CMK (cell line): Measurements from ENCODE around the gene NPPB.

Experiments used
- DNase-seq: peaks from one replicate; pipeline ENCODE4 v3.0.0-alpha.2; 2010; ENCODE audit warnings: low read depth

Gene NPPB

GRCh38 chr1:11833497-11833896, 25.2 kb downstream of the NPPB start:
- no peak for DNase-seq

- DNase-seq = no peak
These were observed 26.6 kb downstream of the NPPB start for GRCh38 chr1:11831945-11832725.

DNA sequence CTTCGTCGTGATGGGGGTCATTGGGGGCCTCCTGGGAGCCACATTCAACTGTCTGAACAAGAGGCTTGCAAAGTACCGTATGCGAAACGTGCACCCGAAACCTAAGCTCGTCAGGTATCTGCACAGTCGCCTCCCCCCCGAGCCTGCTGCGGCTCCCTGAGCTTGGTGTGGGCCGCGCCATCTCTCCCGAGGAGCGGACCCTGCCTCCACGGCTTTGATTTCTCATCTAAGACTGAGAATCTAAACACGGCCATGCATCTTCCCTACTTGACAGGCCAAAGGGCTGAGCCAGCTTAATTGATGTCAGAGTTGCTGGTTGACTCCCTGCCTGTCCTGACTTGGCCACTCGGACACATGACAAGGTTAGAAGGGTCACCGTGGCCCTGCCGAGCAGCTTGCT, 30.2 kb downstream of the NPPB start:
- no peak for DNase-seq

- DNase-seq = no peak
These were observed 31.8 kb downstream of the NPPB start for GRCh38 chr1:11826946-11827345.

DNA sequence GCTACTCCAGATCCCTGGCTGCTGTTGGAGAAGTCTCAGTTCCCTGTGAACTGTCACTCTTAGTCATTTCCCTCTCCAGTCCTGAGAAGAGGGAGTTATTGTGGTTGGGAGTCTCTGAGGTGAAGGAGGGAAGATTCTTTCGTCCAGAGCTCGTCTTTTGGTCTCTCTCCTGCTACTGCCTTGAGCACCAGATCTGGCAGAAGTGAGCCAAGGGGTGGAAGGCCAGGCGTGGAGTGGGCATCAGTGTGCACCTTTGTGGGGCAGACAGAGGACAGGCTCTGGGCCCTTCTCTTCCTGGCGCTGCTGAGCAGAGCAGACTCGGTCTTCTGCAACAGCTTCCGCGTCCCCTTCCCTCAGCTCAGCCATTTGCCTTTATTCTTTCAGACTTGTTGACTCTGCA, 33.6 kb downstream of the NPPB start:
- DNase-seq = no peak

- DNase-seq = no peak
These were observed 35.2 kb downstream of the NPPB start for GRCh38 chr1:11823366-11824137.

GRCh38 chr1:11822091-11822490, 36.7 kb downstream of the NPPB start:
- DNase-seq = no peak

GRCh38 chr1:11817192-11817591, 41.6 kb downstream of the NPPB start:
- DNase-seq = no peak

DNA sequence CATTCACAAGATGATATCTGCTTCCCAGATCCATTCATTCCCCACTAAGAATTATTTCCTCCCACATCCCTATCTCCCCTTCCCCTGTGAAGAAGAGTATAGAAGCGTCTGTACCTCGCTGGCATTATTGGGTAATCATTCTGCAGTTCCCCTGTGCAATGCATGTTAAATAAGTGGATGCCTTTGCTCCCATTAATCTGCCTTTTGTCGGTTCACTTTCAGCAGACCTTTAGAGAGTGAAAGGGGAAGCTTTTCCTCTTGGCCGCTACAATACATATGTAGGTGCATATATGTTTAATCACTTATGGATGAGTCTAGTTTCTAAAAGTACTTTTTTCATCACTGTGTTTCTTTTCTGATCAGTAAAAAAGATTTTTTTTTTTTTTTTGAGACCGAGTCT, 45.7 kb downstream of the NPPB start:
- DNase-seq = no peak
